MM.1S (cell line): ENCODE data around the gene ADH1B.
"Not testable (repeated sequence)": the region's sequence is repeated elsewhere in the genome, so short reads cannot be mapped to it uniquely, and the experiment has no call there.

Source experiments
- DNase-seq: peaks from one replicate; pipeline ENCODE4 v3.0.0-alpha.2; 2015
- H2AFZ ChIP-seq: fragments of 300-600 bp; sonication (generic); 2 replicates; pipeline ENCODE4 v1.6.0; 2016; ENCODE audit warnings: antibody characterized with exemption, low read length
- H3F3A ChIP-seq: fragments of 300-600 bp; sonication (generic); 2 replicates; pipeline ENCODE4 v1.6.1; 2016; ENCODE audit warnings: mild to moderate bottlenecking, antibody characterized with exemption, low read length, moderate library complexity, mixed read lengths; ENCODE audit not compliant: insufficient read depth
- H3K27ac ChIP-seq: fragments of 300-600 bp; sonication (generic); 2 replicates; pipeline ENCODE4 v1.5.1; 2016; ENCODE audit warnings: mild to moderate bottlenecking, low read length
- H3K27me3 ChIP-seq: fragments of 300-600 bp; sonication (generic); replicated peaks from 2 replicates; pipeline ENCODE4 v1.6.0; 2016; ENCODE audit warnings: low read length; ENCODE audit not compliant: insufficient read depth
- H3K36me3 ChIP-seq: fragments of 300-600 bp; sonication (generic); replicated peaks from 2 replicates; pipeline ENCODE4 v1.6.1; 2016; ENCODE audit warnings: mild to moderate bottlenecking, low read length, mixed read lengths; ENCODE audit not compliant: insufficient read depth
- H3K4me1 ChIP-seq: fragments of 300-600 bp; sonication (generic); 2 replicates; pipeline ENCODE4 v1.6.1; 2016; ENCODE audit warnings: low read length, mixed read lengths
- H3K4me2 ChIP-seq: fragments of 300-600 bp; sonication (generic); 2 replicates; pipeline ENCODE4 v1.6.0; 2016; ENCODE audit warnings: low read depth, low read length
- H3K4me3 ChIP-seq: fragments of 300-600 bp; sonication (generic); 2 replicates; pipeline ENCODE4 v1.5.1; 2016; ENCODE audit warnings: low read length, mixed read lengths
- H3K79me2 ChIP-seq: fragments of 300-600 bp; sonication (generic); 2 replicates; pipeline ENCODE4 v1.6.1; 2016; ENCODE audit warnings: mixed run types, low read length, mixed read lengths
- H3K9ac ChIP-seq: fragments of 300-600 bp; sonication (generic); 2 replicates; pipeline ENCODE4 v1.6.1; 2016; ENCODE audit warnings: low read length, mixed read lengths
- H3K9me2 ChIP-seq: fragments of 300-600 bp; sonication (generic); replicated peaks from 2 replicates; pipeline ENCODE4 v1.6.1; 2016; ENCODE audit warnings: mild to moderate bottlenecking, low read length, mixed read lengths; ENCODE audit not compliant: insufficient read depth
- H3K9me3 ChIP-seq: fragments of 300-600 bp; sonication (generic); replicated peaks from 2 replicates; pipeline ENCODE4 v1.6.1; 2016; ENCODE audit warnings: mild to moderate bottlenecking, low read length, mixed read lengths; ENCODE audit not compliant: insufficient read depth
- H4K20me1 ChIP-seq: fragments of 300-600 bp; sonication (generic); 2 replicates; pipeline ENCODE4 v1.6.1; 2016; ENCODE audit warnings: mild to moderate bottlenecking, low read length, moderate library complexity, mixed read lengths; ENCODE audit not compliant: insufficient read depth
- EZH2 ChIP-seq: fragments of 300-600 bp; sonication (generic); optimal IDR thresholded peaks from 2 replicates; pipeline ENCODE3; 2017; ENCODE audit warnings: low read depth, mild to moderate bottlenecking, antibody characterized with exemption, low read length, mixed read lengths
- EZH2phosphoT487 ChIP-seq: fragments of 300-600 bp; sonication (generic); IDR thresholded peaks from 2 replicates; pipeline ENCODE4 v1.6.1; 2018; ENCODE audit warnings: antibody characterized with exemption, low read length
- TF ChIP-seq, protein P1 (sequence below): fragments of 300-600 bp; sonication (generic); IDR thresholded peaks from 2 replicates; pipeline ENCODE4 v1.5.1; 2016; ENCODE audit warnings: antibody characterized with exemption, low read length, mixed read lengths

Gene ADH1B

DNA sequence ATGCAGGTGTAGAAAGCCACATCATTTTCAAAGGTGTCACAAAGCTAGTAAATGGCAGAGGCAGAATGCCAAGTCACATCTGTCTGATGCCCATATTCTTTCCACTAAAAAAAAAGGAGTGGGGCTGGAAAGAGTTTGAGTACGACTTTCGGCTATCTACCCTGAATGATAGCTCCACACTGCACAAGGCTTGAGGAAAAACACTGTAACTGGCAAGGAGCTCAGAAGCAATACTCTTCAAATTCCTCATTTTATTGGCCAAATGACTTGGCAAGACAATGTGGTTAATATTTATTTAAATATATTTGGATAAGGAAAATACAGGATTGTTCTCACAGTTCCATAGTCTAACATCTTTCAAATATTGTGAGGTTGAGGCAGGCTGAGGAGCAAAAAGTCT lies 36.7 kb upstream of the ADH1B start:
- no peaks in the 10 kb centered on the region for H3K79me2 ChIP-seq
- no peaks in the 10 kb centered on the region for H4K20me1 ChIP-seq
- no peaks in the 10 kb centered on the region for H3K36me3 ChIP-seq
- H3K27ac ChIP-seq: no peak overlapping the region
- no peak overlapping the region for H2AFZ ChIP-seq
- no peak overlapping the region for H3K4me3 ChIP-seq
- DNase-seq: no peak
- H3K4me2 ChIP-seq: no peak overlapping the region
- H3K9me2 ChIP-seq: no peaks in the 10 kb centered on the region
- H3F3A ChIP-seq: no peaks in the 10 kb centered on the region
- TF ChIP-seq EZH2: no peak
- no peak for TF ChIP-seq EZH2phosphoT487
- TF ChIP-seq, protein P1, sequence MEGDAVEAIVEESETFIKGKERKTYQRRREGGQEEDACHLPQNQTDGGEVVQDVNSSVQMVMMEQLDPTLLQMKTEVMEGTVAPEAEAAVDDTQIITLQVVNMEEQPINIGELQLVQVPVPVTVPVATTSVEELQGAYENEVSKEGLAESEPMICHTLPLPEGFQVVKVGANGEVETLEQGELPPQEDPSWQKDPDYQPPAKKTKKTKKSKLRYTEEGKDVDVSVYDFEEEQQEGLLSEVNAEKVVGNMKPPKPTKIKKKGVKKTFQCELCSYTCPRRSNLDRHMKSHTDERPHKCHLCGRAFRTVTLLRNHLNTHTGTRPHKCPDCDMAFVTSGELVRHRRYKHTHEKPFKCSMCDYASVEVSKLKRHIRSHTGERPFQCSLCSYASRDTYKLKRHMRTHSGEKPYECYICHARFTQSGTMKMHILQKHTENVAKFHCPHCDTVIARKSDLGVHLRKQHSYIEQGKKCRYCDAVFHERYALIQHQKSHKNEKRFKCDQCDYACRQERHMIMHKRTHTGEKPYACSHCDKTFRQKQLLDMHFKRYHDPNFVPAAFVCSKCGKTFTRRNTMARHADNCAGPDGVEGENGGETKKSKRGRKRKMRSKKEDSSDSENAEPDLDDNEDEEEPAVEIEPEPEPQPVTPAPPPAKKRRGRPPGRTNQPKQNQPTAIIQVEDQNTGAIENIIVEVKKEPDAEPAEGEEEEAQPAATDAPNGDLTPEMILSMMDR: no peak
- H3K9ac ChIP-seq: no peak overlapping the region
- no peaks in the 10 kb centered on the region for H3K9me3 ChIP-seq
- no peaks in the 10 kb centered on the region for H3K4me1 ChIP-seq
- H3K27me3 ChIP-seq: no peaks in the 10 kb centered on the region

DNA sequence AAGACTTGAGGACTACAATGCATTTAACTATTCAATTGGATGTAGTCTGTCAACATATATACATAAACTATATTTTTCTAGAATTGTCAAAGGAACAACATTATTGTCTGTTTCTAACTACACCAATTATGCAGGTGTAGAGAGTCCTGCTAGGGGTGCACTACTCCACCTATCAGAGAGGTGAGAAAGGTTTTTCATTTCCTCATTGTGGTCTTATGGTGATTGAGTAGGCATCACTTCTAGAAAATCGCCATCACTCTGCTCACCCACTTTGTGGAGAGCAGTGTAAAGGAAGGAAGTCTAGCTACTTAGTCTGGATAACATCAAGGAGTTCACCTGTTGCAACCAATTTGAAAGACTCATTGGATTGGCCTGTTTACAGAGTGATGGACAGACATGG lies 35.8 kb upstream of the ADH1B start:
- Histone ChIP-seq H3K9ac (no peak overlapping the region), H3K27ac (no peak overlapping the region), H3K36me3 (no peaks in the 10 kb centered on the region), H4K20me1 (no peaks in the 10 kb centered on the region), H3K4me1 (no peaks in the 10 kb centered on the region), H3K79me2 (no peaks in the 10 kb centered on the region), H3K4me2 (no peak overlapping the region), H3K27me3 (no peaks in the 10 kb centered on the region), H3K9me2 (no peaks in the 10 kb centered on the region), H3K4me3 (no peak overlapping the region), H3K9me3 (no peaks in the 10 kb centered on the region), H2AFZ (no peak overlapping the region), H3F3A (no peaks in the 10 kb centered on the region)
- DNase-seq: no peak
- TF ChIP-seq, protein P1: no peak
- TF ChIP-seq EZH2phosphoT487: no peak
- no peak for TF ChIP-seq EZH2

DNA sequence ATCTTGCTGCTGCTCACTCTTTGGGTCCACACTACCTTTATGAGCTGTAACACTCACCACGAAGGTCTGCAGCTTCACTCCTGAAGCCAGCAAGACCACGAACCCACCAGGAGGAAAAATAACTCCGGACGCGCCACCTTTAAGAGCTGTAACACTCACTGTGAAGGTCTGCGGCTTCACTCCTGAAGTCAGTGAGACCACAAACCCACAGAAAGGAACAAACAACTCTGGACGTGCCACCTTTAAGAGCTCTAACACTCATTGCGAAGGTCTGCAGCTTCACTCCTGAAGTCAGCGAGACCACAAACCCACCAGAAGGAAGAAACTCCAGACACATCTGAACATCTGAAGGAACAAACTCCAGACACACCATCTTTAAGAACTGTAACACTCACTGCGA lies 34.9 kb upstream of the ADH1B start:
- not testable (repeated sequence) for H3K4me2 ChIP-seq, H3F3A ChIP-seq, H3K9me3 ChIP-seq, H3K36me3 ChIP-seq, H3K4me1 ChIP-seq, DNase-seq, H3K9ac ChIP-seq, H3K4me3 ChIP-seq, H3K27ac ChIP-seq, H3K9me2 ChIP-seq, H4K20me1 ChIP-seq, H2AFZ ChIP-seq, H3K27me3 ChIP-seq, H3K79me2 ChIP-seq

DNA sequence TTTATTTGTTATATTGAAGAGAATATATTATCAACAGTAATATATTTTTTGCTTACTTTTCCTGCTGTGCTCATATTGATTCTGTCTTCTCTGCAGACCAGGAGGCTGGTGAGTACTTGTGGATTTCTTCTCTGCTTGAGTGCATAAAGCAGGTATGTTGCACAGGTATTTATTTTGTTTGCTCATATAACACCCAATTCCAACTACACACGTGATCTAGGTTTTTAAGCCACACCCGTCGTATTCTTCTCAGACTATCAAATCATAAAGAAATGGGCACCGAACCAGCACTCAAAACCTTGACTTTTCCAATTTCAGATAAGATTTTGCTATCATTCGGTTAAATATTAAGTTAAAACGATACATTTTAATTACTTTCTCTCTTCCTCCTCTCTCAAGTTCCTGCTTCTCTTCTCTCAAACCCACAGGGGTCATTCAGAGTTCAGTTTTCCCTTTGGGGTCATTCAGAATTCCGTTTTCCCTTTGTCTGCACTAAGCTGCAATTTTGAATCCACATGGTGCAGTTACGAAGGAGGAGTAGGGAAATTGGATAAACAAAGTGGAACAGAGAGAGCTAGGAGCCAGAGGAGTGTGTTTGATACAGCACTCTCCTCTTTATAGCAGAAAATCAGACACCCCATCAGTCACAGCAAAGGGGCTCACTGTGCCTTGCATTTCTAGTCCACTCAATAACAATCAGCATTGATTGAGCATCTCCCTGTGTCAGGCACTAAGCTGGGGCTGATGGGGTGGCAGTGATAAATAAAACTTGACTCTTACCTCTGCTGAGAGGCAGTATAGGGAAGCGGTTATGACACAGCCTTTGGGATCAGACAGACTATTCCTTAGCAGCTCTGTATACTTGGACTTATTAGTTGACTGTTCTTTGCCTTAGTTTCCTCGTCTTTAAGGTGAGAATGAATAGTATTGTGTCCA lies 31.7 kb upstream of the ADH1B start, which contains the start of gene ADH1C:
ADH1C (minus strand) TSS at position 145 of the 936 bp plus-strand sequence; CDS start at position 74, 71 bp downstream.
- Histone ChIP-seq H3K79me2 (no peaks in the 10 kb centered on the region), H3K4me3 (no peak within 1 kb of the TSS), H3K9me2 (no peaks in the 10 kb centered on the region), H3K27ac (no peak within 1 kb of the TSS), H2AFZ (no peak within 1 kb of the TSS), H3K9me3 (no peaks in the 10 kb centered on the region), H3K4me1 (no peaks in the 10 kb centered on the region), H3K9ac (no peak within 1 kb of the TSS), H4K20me1 (no peaks in the 10 kb centered on the region), H3K36me3 (no peaks in the 10 kb centered on the region), H3F3A (no peaks in the 10 kb centered on the region), H3K27me3 (no peaks in the 10 kb centered on the region), H3K4me2 (no peak within 1 kb of the TSS)
- DNase-seq: no peak
- TF ChIP-seq, protein P1: no peak
- TF ChIP-seq EZH2phosphoT487 (no peak), EZH2 (no peak)
